Smooth muscle cell (in vitro differentiated cells): ENCODE measurements around the gene SIGLEC12. TPM values are rescaled to one million over a fixed set of nuclear protein-coding genes. Genes with fewer than 3 reads are reported as not detected.

Experiments
- DNase-seq: peaks from one replicate; lab custom pipeline; 2025; ENCODE audit not compliant: unreplicated experiment; lab: John Stamatoyannopoulos, UW
- H2AFZ ChIP-seq: fragments of 200-600 bp; sonication (generic); 2 replicates; pipeline ENCODE4 v1.6.0; 2016; ENCODE audit warnings: antibody characterized with exemption, low read depth, mild to moderate bottlenecking
- H3F3A ChIP-seq: fragments of 200-600 bp; sonication (generic); 2 replicates; pipeline ENCODE4 v1.6.0; 2017; ENCODE audit warnings: antibody characterized with exemption, low read depth
- H3K27ac ChIP-seq: fragments of 200-600 bp; sonication (generic); 2 replicates; pipeline ENCODE4 v1.5.1; 2016; ENCODE audit warnings: low read depth, mild to moderate bottlenecking
- H3K27me3 ChIP-seq: fragments of 200-600 bp; sonication (generic); 2 replicates; pipeline ENCODE4 v1.6.1; 2016; ENCODE audit warnings: low read depth, mild to moderate bottlenecking
- H3K36me3 ChIP-seq: fragments of 200-600 bp; sonication (generic); 2 replicates; pipeline ENCODE4 v1.5.1; 2016; ENCODE audit warnings: low read depth
- H3K4me1 ChIP-seq: fragments of 200-600 bp; sonication (generic); 2 replicates; pipeline ENCODE4 v1.5.1; 2016; ENCODE audit warnings: low read depth
- H3K4me2 ChIP-seq: fragments of 200-600 bp; sonication (generic); 2 replicates; pipeline ENCODE4 v1.6.0; 2016; ENCODE audit warnings: mild to moderate bottlenecking
- H3K4me3 ChIP-seq: fragments of 200-600 bp; sonication (generic); 2 replicates; pipeline ENCODE4 v1.5.1; 2016; ENCODE audit warnings: mild to moderate bottlenecking
- H3K79me2 ChIP-seq: fragments of 200-600 bp; sonication (generic); 2 replicates; pipeline ENCODE4 v1.6.0; 2016; ENCODE audit warnings: low read depth, mild to moderate bottlenecking
- H3K9ac ChIP-seq: fragments of 200-600 bp; sonication (generic); 2 replicates; pipeline ENCODE4 v1.6.0; 2016; ENCODE audit warnings: low read depth
- H3K9me3 ChIP-seq: fragments of 200-600 bp; sonication (generic); replicated peaks from 2 replicates; pipeline ENCODE4 v1.5.1; 2016; ENCODE audit warnings: low read depth
- H4K20me1 ChIP-seq: fragments of 200-600 bp; sonication (generic); 2 replicates; pipeline ENCODE4 v1.6.0; 2016; ENCODE audit warnings: low read depth
- WGBS: methylation state at CpG from one replicate; pipeline ENCODE4 v1.1.7; 2016; ENCODE audit warnings: low lambda C conversion rate; 5-methylcytosine and 5-hydroxymethylcytosine counted together
- polyA plus RNA-seq: library from polyadenylated mRNA; unstranded; fragments of >200 nt; fragmentation: Nextera tagmentation; extraction: Ambion mirVana; gene quantifications from 2 replicates; pipeline ENCODE4 v1.2.1, GENCODE V29; 2016
- total RNA-seq: library from RNA; depleted of rRNA; stranded (reverse); fragments of >200 nt; gene quantifications from 2 replicates; pipeline ENCODE4 v1.2.3, GENCODE V29; 2014
- TF ChIP-seq, protein P1 (sequence below): fragments of 200-600 bp; sonication (generic); IDR thresholded peaks from 2 replicates; pipeline ENCODE4 v1.5.1; 2017; ENCODE audit warnings: borderline replicate concordance, mild to moderate bottlenecking, antibody characterized with exemption; ENCODE audit not compliant: insufficient read depth, poor library complexity, severe bottlenecking

The SIGLEC12 gene
- total and polyA plus RNA-seq, 2 experiments from 2014 or later, result not detected

- TF ChIP-seq, protein P1, sequence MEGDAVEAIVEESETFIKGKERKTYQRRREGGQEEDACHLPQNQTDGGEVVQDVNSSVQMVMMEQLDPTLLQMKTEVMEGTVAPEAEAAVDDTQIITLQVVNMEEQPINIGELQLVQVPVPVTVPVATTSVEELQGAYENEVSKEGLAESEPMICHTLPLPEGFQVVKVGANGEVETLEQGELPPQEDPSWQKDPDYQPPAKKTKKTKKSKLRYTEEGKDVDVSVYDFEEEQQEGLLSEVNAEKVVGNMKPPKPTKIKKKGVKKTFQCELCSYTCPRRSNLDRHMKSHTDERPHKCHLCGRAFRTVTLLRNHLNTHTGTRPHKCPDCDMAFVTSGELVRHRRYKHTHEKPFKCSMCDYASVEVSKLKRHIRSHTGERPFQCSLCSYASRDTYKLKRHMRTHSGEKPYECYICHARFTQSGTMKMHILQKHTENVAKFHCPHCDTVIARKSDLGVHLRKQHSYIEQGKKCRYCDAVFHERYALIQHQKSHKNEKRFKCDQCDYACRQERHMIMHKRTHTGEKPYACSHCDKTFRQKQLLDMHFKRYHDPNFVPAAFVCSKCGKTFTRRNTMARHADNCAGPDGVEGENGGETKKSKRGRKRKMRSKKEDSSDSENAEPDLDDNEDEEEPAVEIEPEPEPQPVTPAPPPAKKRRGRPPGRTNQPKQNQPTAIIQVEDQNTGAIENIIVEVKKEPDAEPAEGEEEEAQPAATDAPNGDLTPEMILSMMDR, result no peak
- Histone ChIP-seq H3K4me2 (no peak overlapping the region), H3K36me3 (no peaks in the 10 kb centered on the region), H3K27ac (no peak overlapping the region), H3K4me3 (no peak overlapping the region), H3F3A (no peaks in the 10 kb centered on the region), H3K4me1 (no peaks in the 10 kb centered on the region), H3K27me3 (no peaks in the 10 kb centered on the region), H2AFZ (no peak overlapping the region), H3K79me2 (no peaks in the 10 kb centered on the region), H3K9me3 (no peaks in the 10 kb centered on the region), H4K20me1 (no peaks in the 10 kb centered on the region), H3K9ac (no peak overlapping the region)
- WGBS, result 70% methylated on average over 7 of the region's 7 CpGs
- DNase-seq, result no peak
Observed at GRCh38 chr19:51491586-51491985, 10.0 kb downstream of the SIGLEC12 start.

DNA sequence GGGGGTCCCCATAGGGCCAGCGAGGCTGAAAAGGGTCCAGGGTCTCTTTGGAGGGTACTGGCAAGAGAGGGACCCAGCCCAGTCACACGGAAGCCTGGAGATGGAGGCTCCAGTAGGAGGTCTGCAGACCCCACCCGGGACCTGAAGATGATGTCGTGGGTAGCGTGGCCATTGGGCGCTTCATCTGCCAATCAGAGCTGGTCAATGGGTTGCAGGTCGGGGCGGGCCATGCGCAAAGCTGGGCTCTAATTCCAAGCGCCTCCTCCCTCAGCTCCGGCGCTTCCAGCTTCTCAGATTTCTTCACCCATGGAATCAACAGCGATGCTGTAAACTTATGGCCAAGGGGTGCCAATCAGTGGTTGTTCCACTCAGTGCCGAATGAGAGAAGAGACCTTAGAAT is 10.9 kb downstream of the SIGLEC12 start:
- Histone ChIP-seq H3K27me3 (no peaks in the 10 kb centered on the region), H3K4me3 (no peak overlapping the region), H3K4me2 (no peak overlapping the region), H2AFZ (no peak overlapping the region), H3K27ac (no peak overlapping the region), H3K4me1 (no peaks in the 10 kb centered on the region), H4K20me1 (no peaks in the 10 kb centered on the region), H3K9ac (no peak overlapping the region), H3K9me3 (no peaks in the 10 kb centered on the region), H3K36me3 (no peaks in the 10 kb centered on the region), H3K79me2 (no peaks in the 10 kb centered on the region), H3F3A (no peaks in the 10 kb centered on the region)
- DNase-seq, result no peak
- TF ChIP-seq, protein P1, result no peak
- 85% methylated on average over 13 of the region's 14 CpGs for WGBS

- no peaks in the 10 kb centered on the region for H4K20me1 ChIP-seq
- no peak overlapping the region for H3K27ac ChIP-seq
- H3K4me1 ChIP-seq, result no peaks in the 10 kb centered on the region
- no peak overlapping the region for H3K4me2 ChIP-seq
- H2AFZ ChIP-seq, result no peak overlapping the region
- H3K4me3 ChIP-seq, result no peak overlapping the region
- no peaks in the 10 kb centered on the region for H3F3A ChIP-seq
- no peaks in the 10 kb centered on the region for H3K79me2 ChIP-seq
- no peak overlapping the region for H3K9ac ChIP-seq
- 47% methylated on average over 2 of the region's 2 CpGs for WGBS
- H3K27me3 ChIP-seq, result no peaks in the 10 kb centered on the region
- no peak for DNase-seq
- H3K36me3 ChIP-seq, result no peaks in the 10 kb centered on the region
- TF ChIP-seq, protein P1, result no peak
- H3K9me3 ChIP-seq, result no peaks in the 10 kb centered on the region
Observed at GRCh38 chr19:51489113-51489512, 12.5 kb downstream of the SIGLEC12 start.

GRCh38 chr19:51488491-51488890 is 13.1 kb downstream of the SIGLEC12 start:
- H2AFZ ChIP-seq, result no peak overlapping the region
- H3K4me3 ChIP-seq, result no peak overlapping the region
- H3F3A ChIP-seq, result no peaks in the 10 kb centered on the region
- H3K4me2 ChIP-seq, result no peak overlapping the region
- H3K79me2 ChIP-seq, result no peaks in the 10 kb centered on the region
- WGBS, result 51% methylated on average over 3 of the region's 3 CpGs
- H3K4me1 ChIP-seq, result no peaks in the 10 kb centered on the region
- no peaks in the 10 kb centered on the region for H4K20me1 ChIP-seq
- H3K27ac ChIP-seq, result no peak overlapping the region
- no peaks in the 10 kb centered on the region for H3K36me3 ChIP-seq
- no peak for DNase-seq
- H3K9ac ChIP-seq, result no peak overlapping the region
- no peaks in the 10 kb centered on the region for H3K9me3 ChIP-seq
- no peaks in the 10 kb centered on the region for H3K27me3 ChIP-seq
- TF ChIP-seq, protein P1, result no peak
